ENCODE data around the gene TMEM198. TPM values are rescaled to one million over a fixed set of nuclear protein-coding genes. Genes with fewer than 3 reads are reported as not detected.

TMEM198 gene
- polyA plus RNA-seq, 3 donors from 2014 or later: 0.44 TPM; not detected in 2

DNA sequence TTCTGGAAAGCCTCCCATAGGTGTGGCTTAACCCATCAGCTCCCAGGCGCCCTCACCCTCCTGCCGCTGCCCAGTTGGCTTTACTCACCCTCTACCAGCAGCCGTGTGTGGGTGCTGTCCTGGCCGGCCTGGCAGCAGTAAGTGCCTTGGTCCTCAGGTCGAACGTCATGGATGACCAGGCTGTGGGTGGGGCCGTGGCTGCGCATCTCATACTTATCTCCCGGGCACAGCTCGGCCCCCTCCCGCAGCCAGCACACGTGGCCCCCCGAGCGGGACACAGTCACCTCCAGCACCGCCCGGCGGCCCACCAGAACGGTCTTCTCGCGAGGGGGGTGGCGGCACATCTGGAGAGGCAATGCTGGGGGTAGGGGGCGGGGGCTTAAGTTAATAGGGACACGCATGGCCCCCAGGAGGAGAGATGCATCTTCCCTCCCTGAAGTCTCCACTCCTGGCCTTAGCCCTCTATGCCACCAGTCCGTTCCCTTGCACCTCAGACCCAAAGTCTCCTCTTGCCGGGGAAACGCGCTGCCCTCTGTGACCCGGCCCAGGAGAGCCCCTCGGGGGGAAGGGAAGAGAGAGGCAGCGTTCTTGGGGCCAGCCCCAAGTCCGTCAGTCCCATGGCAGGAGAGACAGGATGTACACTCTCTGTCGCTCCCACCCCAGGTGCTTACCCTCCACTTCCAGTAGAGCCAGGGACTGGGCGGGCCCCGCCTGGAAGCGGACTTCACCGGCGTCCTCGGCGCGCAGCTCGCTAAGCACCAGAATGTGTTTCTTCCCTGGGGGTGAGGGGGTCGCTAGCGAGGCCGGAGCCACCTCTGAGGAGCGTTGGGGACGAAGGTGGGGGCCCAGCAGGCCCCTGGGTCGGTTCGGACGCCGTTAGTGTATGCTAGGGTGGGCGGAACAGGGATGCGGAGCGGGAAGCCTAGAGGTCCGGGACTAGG lies 7.9 kb downstream of the TMEM198 start:
- Mint-ChIP-seq H3K9me3 (peaks cover 0 to 1% (median 0%) of the 10 kb centered on the region in 6 donors), H3K4me3 (peak overlapping the region; percentile 59 to 77 (median 64)), H3K27ac (peak overlapping the region in 1 of 6 donors; percentile 28), H3K27me3 (ENCODE audit: low read depth in 3 of 3) (peaks cover 3 to 23% (median 11%) of the 10 kb centered on the region in 3 donors), H3K4me1 (peaks cover 4 to 13% of the 10 kb centered on the region in 2 donors), H3K36me3 (no peaks in the 10 kb centered on the region)
- DNase-seq: peak in 1 of 3 donors; percentile 19

DNA sequence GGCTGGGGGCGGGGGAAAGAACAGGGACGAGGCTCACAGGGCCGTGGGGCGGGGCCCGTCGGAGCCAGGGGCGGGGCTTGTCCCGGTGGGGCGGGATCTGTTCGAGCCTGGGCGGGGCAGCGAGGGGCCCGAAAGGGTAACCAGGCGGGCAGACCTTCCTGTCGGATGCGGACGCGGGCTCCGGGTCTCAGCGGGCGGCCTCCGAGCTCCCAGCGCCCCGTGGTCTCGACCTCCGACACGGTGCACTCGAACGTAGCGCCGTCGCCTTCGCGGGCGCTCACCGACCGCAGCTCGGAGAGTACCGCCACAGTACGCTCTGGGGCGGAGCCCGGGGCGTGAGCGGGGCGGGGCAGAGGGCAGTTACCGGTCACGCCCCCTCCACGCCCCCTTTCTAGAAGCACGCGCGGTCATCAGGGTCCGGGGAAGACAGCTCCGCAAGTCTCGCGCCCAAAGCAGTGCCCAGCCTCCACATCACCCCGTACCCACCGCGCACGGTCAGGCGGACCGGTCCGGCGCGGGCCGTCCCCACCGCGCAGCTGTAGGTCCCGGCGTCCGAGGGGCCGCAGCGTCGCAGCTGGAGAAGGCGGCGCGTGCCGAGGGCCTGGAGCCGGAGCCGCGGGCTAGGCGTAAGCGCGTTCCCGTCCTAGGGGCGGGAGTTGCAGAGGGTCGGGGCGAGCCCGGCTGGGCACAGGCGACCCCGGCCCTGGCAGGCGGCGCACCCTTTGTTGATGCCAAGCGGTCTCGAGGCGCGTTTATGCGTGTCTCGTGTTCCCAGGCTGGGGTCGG lies 8.7 kb downstream of the TMEM198 start:
- H3K4me1 Mint-ChIP-seq: peaks cover 4 to 13% of the 10 kb centered on the region in 2 donors
- H3K27me3 Mint-ChIP-seq (ENCODE audit: low read depth in 3 of 3): peaks cover 3 to 20% (median 11%) of the 10 kb centered on the region in 3 donors
- H3K36me3 Mint-ChIP-seq: no peaks in the 10 kb centered on the region
- H3K4me3 Mint-ChIP-seq: peak overlapping the region; percentile 59 to 77 (median 64)
- H3K27ac Mint-ChIP-seq: no peak overlapping the region
- DNase-seq: peak; percentile 84 to 86 (median 85)
- peaks cover 0 to 1% (median 0%) of the 10 kb centered on the region in 6 donors for H3K9me3 Mint-ChIP-seq

DNA sequence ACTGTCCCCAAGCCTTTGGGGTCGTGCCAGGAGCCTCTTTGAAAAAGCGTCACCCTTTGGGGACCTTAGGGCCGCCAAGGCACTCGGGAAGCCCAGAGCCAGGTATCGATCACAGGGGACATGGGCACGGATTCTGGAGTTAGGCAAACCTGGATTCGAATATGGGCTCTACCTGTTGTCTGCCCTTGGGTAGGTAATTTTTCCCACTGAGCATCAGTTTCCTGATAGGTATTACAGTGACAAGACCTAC lies 9.3 kb downstream of the TMEM198 start:
- Mint-ChIP-seq H3K4me3 (peak overlapping the region; percentile 55 to 70 (median 63)), H3K27me3 (ENCODE audit: low read depth in 3 of 3) (peaks cover 3 to 20% (median 8%) of the 10 kb centered on the region in 3 donors)

DNA sequence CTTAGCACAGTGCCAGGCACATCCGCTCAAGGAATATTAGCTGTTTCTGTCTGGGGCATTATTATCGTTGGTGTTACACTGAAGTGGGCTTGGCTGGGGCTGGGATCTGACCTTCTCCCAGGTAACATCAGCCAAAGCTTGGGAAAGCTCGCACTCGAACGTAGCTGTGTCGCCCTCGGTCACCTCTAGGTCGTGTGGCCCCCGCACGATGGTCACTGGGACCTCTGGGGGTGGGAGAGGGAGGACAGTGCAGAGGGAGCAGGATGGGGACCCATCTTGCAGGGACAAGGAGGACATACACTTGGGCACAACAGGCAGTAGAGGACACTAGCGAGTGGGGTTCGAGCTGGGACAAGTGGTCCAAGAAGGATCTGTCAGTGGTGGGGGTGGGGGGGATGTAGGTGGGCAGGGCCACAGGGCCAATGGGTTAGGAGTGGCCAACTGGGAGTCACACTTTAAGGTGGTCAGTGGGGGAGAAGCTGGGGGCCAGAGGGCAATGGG lies 9.7 kb downstream of the TMEM198 start:
- DNase-seq: no peak
- H3K9me3 Mint-ChIP-seq: peaks cover 0 to 1% (median 0%) of the 10 kb centered on the region in 6 donors
- H3K4me3 Mint-ChIP-seq: peak overlapping the region; percentile 55 to 70 (median 63)
- H3K27me3 Mint-ChIP-seq (ENCODE audit: low read depth in 3 of 3): peaks cover 3 to 20% (median 10%) of the 10 kb centered on the region in 3 donors
- no peaks in the 10 kb centered on the region for H3K36me3 Mint-ChIP-seq
- peaks cover 4 to 13% of the 10 kb centered on the region in 2 donors for H3K4me1 Mint-ChIP-seq
- no peak overlapping the region for H3K27ac Mint-ChIP-seq

More for the DNA sequence above, 9.3 kb downstream of the TMEM198 start:
- Mint-ChIP-seq H3K4me1 (peaks cover 4 to 13% of the 10 kb centered on the region in 2 donors), H3K9me3 (peaks cover 0 to 1% (median 0%) of the 10 kb centered on the region in 6 donors), H3K27ac (no peak overlapping the region), H3K36me3 (no peaks in the 10 kb centered on the region)
- no peak for DNase-seq

DNA sequence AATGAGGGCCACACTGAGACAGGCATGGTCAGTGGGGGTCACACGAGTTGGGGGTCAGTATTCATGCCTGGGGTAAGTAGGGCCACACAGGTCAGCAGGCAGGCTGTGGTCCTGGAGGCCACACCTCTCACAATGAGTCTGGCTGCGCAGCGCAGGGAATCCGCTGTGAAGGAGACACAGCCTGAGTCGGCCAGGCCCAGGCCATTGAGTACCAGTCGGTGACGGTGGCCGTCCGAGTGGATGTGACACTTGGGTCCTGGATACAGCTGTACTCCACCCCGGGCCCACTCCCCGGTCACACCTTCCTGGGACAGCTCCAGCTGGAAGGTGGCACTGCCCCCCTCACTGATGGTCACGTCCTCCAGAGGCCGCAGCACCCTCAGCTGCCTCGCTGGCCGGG lies 10.5 kb downstream of the TMEM198 start:
- Mint-ChIP-seq H3K4me1 (peaks cover 4 to 13% of the 10 kb centered on the region in 2 donors), H3K27me3 (ENCODE audit: low read depth in 3 of 3) (peaks cover 3 to 22% (median 6%) of the 10 kb centered on the region in 3 donors), H3K27ac (no peak overlapping the region), H3K9me3 (peaks cover 0 to 3% (median 0%) of the 10 kb centered on the region in 6 donors), H3K36me3 (no peaks in the 10 kb centered on the region), H3K4me3 (peak overlapping the region in 1 of 5 donors; percentile 63)
- DNase-seq: no peak

DNA sequence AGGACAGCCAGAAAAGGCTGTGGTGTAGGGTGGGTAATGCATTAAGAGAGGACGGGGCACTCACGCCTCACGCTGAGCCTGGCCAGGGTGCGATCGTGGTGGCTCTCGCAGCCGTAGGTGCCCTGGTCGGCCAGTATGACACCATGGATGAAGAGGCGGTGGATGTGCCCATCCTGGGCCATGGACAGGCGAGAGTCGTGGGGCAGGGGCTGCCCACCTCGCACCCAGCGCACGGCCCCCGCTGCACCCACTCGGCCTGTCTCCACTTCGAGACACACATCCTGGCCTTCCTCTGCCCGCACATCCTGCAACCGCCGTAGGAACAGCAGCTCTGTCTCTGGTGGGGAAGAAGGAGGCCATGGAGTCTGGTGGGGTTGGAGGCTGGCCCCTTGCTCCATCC lies 12.1 kb downstream of the TMEM198 start:
- H3K4me1 Mint-ChIP-seq: peaks cover 4 to 11% of the 10 kb centered on the region in 2 donors
- DNase-seq: no peak
- peaks cover 0 to 4% (median 0%) of the 10 kb centered on the region in 6 donors for H3K9me3 Mint-ChIP-seq
- H3K36me3 Mint-ChIP-seq: no peaks in the 10 kb centered on the region
- no peak overlapping the region for H3K27ac Mint-ChIP-seq
- peaks cover under 1 to 22% (median 4%) of the 10 kb centered on the region in 3 donors for H3K27me3 Mint-ChIP-seq (ENCODE audit: low read depth in 3 of 3)
- H3K4me3 Mint-ChIP-seq: no peak overlapping the region

DNA sequence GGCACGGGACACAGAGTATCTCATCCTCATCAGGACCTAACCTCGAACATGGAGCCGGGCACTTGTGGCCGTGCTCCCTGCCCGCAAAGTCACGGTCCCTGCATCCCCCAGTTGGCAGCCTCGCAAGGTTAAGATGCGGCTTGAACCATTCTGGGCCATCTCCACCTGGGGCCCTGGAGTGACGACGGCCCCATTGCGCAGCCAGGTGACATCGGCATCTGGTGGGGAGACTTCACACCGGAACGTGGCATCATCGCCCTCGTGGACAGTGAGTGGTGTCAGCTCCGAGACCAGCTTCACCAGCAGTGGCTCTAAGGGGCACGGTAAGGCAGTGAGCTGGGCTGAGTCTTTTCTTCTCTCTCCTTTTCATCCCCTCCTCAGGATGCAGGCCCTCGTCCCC lies 12.6 kb downstream of the TMEM198 start:
- Mint-ChIP-seq H3K36me3 (no peaks in the 10 kb centered on the region), H3K4me1 (peaks cover 4 to 8% of the 10 kb centered on the region in 2 donors), H3K27me3 (ENCODE audit: low read depth in 3 of 3) (peaks cover 0 to 21% (median 4%) of the 10 kb centered on the region in 3 donors), H3K9me3 (peaks cover 0 to 4% (median 0%) of the 10 kb centered on the region in 6 donors), H3K4me3 (no peak overlapping the region), H3K27ac (no peak overlapping the region)
- no peak for DNase-seq

DNA sequence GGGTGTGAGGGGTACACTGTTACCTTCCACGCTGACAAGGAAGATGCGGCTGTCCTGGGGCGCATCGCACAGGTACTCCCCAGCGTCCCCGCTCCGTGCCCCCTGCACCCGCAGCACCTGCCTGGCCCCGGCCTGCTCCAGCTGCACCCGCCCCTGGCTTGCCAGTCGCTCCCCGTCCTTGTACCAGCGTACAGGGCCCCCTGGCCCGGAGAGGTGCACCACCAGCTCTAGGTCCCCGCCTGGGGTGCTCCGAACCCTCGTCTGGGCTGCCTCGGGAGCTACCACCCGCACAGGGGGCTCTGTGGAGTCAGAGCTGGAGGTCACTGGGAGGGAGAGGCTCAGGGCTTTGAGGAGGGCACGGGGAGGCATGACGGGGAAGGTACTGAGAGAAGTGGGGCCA lies 13.5 kb downstream of the TMEM198 start:
- H3K9me3 Mint-ChIP-seq: peaks cover 0 to 2% (median 0%) of the 10 kb centered on the region in 6 donors
- H3K27ac Mint-ChIP-seq: no peak overlapping the region
- peaks cover 0 to 17% (median 4%) of the 10 kb centered on the region in 3 donors for H3K27me3 Mint-ChIP-seq (ENCODE audit: low read depth in 3 of 3)
- no peak overlapping the region for H3K4me3 Mint-ChIP-seq
- H3K4me1 Mint-ChIP-seq: peaks cover 4 to 8% of the 10 kb centered on the region in 2 donors
- H3K36me3 Mint-ChIP-seq: no peaks in the 10 kb centered on the region
- no peak for DNase-seq

DNA sequence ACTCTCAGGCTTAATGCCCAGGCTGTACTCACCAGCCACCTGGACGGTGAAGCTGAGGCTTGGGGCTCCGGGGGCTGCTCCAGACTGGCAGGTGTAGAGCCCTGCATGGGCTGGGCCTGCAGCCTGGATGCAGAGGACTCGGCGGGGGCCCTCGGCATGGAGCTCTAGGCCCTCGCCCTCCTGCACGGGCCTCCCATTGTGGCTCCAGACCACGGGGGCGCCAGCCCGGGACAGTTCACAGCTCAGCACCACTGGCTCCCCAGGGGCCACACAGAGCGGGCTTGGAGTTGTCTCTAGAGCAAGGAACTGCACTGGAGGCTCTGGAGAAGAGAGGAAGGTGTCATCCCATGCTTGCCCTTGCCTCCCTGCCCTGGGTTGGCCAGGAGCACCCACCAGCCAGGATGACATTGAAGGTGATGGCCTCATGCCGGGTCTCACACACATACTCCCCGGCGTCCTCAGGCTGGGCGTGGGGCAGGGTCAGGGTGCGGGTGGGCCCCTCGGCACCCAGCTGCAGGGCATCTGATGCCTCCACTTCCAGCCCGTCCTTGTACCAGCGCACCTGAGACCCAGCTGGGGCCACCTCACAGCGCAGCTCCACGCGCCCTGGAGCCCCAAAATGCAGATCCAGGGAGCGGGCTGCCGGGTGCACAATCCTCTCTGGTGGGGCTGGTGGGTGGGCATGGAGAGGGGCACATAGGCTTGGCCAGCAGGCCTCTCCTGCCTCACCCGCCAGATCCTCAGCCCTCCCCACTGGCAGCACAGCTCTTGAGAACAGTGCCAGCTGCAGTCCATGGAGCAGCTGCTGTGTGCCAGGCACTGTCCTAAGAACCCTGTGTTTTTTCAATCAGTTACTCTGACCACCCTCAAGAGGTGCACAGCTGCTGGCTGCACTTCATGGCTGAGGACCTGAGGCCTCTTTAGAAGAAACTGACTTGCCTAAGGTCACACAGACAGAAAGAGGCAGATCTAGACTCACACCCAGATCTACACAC lies 14.3 kb downstream of the TMEM198 start:
- no peak overlapping the region for H3K27ac Mint-ChIP-seq
- no peak for DNase-seq
- no peak overlapping the region for H3K4me3 Mint-ChIP-seq
- peaks cover 1 to 17% (median 6%) of the 10 kb centered on the region in 3 donors for H3K27me3 Mint-ChIP-seq (ENCODE audit: low read depth in 3 of 3)
- no peaks in the 10 kb centered on the region for H3K36me3 Mint-ChIP-seq
- H3K4me1 Mint-ChIP-seq: peaks cover 4 to 6% of the 10 kb centered on the region in 2 donors
- peaks cover 0 to 2% (median 0%) of the 10 kb centered on the region in 6 donors for H3K9me3 Mint-ChIP-seq

DNA sequence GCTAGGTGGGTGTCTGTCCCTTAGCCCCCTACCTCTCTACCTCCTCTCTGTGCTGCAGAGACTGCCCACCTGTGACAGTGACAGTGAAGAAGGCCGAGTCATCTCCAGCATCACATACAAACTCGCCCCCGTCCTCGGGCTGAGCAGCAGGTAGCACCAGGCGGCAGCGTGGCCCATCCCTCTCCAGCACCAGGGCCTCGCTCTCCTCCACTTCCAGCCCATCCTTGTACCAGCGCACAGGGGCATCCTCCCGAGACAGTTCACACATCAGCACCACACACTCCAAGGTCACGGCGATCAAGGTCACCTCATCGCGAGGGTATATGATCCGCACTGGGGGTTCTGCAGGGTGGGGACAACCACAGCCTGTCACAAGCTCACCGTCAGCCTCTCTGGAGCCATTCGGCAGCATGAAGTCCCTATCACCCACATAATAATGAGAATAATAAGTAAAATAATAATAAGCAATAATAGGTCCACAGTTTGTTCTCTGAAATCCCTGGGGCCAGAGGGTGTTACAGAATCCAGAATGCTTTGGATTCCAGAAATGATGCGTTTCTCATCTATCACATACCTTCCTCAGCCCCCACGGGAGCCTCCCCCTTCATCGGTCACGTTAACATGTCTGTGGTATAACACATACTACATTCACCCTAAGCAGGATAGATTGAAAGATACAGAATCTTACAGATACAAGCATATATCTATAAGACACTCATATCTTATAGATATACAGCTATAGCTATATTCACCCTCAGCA lies 15.5 kb downstream of the TMEM198 start:
- Mint-ChIP-seq H3K4me1 (no peaks in the 10 kb centered on the region), H3K4me3 (no peak overlapping the region), H3K9me3 (peaks cover 0 to 2% (median 0%) of the 10 kb centered on the region in 6 donors), H3K36me3 (no peaks in the 10 kb centered on the region), H3K27ac (no peak overlapping the region), H3K27me3 (ENCODE audit: low read depth in 3 of 3) (peaks cover 3 to 9% (median 6%) of the 10 kb centered on the region in 3 donors)
- DNase-seq: no peak

DNA sequence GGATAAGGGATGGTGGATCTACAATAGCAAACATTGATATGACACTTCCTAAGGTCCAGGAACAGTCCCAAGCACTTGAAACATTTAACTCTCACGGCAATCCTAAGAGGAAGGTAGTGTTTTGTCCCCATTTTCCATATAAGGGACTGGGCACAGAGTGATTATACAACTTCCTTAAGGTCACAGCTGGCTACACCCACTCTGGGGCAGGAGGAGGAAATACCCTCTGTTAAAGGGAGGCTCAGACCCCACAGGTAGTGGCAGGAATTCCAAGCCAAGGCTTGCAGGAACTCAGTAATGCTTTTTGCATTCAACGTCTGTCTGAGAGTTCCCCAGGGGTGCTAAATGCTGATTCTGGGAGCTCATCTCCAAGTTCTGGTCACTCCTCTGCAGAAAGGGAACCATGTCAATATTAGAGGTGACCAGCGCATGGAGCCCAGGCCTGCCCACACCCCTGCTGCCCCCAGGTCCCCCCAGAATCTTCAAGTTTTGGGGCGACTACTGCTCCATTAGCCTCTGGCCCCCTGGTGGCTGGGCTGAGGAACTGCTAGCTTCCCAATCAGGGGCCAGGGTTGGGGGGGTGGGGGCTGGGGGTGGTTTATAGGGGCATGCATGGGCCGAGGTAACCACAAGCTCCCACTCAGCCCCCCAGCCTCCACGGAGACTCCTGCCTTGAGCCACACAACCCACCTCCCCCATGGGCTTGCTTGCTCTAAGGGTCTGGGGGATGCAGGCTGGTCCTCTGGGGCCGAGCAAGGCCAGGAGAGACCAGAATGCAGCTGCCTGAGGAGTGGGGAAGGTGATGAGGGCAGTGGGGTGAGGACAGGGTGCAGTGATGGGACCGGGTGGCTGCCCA lies 16.4 kb downstream of the TMEM198 start:
- peak in 2 of 3 donors; percentile 19 to 23 for DNase-seq
- Mint-ChIP-seq H3K27me3 (ENCODE audit: low read depth in 3 of 3) (peaks cover 5 to 7% (median 6%) of the 10 kb centered on the region in 3 donors), H3K4me3 (no peak overlapping the region), H3K9me3 (peaks cover 0 to 2% (median 0%) of the 10 kb centered on the region in 6 donors), H3K27ac (no peak overlapping the region), H3K36me3 (no peaks in the 10 kb centered on the region), H3K4me1 (no peaks in the 10 kb centered on the region)

DNA sequence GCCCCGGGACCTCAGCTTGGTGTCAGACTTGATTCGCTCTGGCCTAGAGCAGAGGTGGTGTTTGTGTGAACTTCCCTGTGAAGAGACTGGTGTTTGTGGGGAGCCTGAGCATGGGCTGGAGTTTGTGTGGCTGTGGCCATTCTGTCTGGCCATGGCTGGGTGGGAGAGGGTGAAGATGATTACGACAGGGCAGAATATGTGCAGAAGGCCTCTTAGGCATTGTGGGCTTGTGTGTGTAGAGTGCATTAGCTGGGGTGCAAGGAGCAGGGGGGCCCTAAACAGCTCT lies 17.0 kb downstream of the TMEM198 start:
- no peak for DNase-seq
- Mint-ChIP-seq H3K36me3 (no peaks in the 10 kb centered on the region), H3K4me3 (no peak overlapping the region), H3K27me3 (ENCODE audit: low read depth in 3 of 3) (peaks cover 3 to 7% (median 6%) of the 10 kb centered on the region in 3 donors), H3K9me3 (peaks cover 0 to 2% (median 0%) of the 10 kb centered on the region in 6 donors), H3K27ac (no peak overlapping the region), H3K4me1 (no peaks in the 10 kb centered on the region)
